GM21737 (cell line): Measurements from ENCODE around the gene KRTAP5-3.

Experiments used
- ATAC-seq: cut with Tn5 transposase; IDR thresholded peaks from one replicate; pipeline ENCODE4 v1.9.1; 2021; ENCODE audit warnings: mild to moderate bottlenecking, moderate library complexity; ENCODE audit not compliant: unreplicated experiment

The KRTAP5-3 gene

GRCh38 chr11:1643146-1643690 lies 35.0 kb upstream of the KRTAP5-3 start:
- ATAC-seq = no peak

- no peak for ATAC-seq
Observed at GRCh38 chr11:1642288-1643145, 34.3 kb upstream of the KRTAP5-3 start.

GRCh38 chr11:1641096-1641495 lies 32.8 kb upstream of the KRTAP5-3 start:
- ATAC-seq = no peak

- ATAC-seq = no peak
Observed at GRCh38 chr11:1640076-1640946, 32.0 kb upstream of the KRTAP5-3 start.

GRCh38 chr11:1639666-1640065 lies 31.4 kb upstream of the KRTAP5-3 start:
- no peak for ATAC-seq

- ATAC-seq = no peak
Observed at GRCh38 chr11:1639102-1639620, 30.9 kb upstream of the KRTAP5-3 start.

- ATAC-seq = no peak
Observed at GRCh38 chr11:1638344-1638743, 30.1 kb upstream of the KRTAP5-3 start.

- no peak for ATAC-seq
Observed at GRCh38 chr11:1637628-1638027, 29.4 kb upstream of the KRTAP5-3 start.

GRCh38 chr11:1636291-1636950 lies 28.2 kb upstream of the KRTAP5-3 start:
- ATAC-seq = no peak

- ATAC-seq = no peak
Observed at GRCh38 chr11:1633864-1634263, 25.6 kb upstream of the KRTAP5-3 start.

- ATAC-seq = no peak
Observed at GRCh38 chr11:1632053-1632714, 23.9 kb upstream of the KRTAP5-3 start.

- ATAC-seq = no peak
Observed at GRCh38 chr11:1631066-1631568, 22.9 kb upstream of the KRTAP5-3 start.

GRCh38 chr11:1630271-1630670 lies 22.0 kb upstream of the KRTAP5-3 start:
- ATAC-seq = no peak

GRCh38 chr11:1629326-1630185 lies 21.3 kb upstream of the KRTAP5-3 start, which contains the start of gene KRTAP5-5:
Gene KRTAP5-5 (plus strand): TSS chr11:1629775. CDS start chr11:1629841, 66 bp downstream.
- ATAC-seq = no peak

GRCh38 chr11:1628506-1629325 lies 20.5 kb upstream of the KRTAP5-3 start:
- no peak for ATAC-seq

GRCh38 chr11:1625541-1625940 lies 17.3 kb upstream of the KRTAP5-3 start:
- ATAC-seq = no peak

GRCh38 chr11:1624621-1625020 lies 16.4 kb upstream of the KRTAP5-3 start:
- ATAC-seq = no peak

GRCh38 chr11:1623716-1624115 lies 15.5 kb upstream of the KRTAP5-3 start:
- no peak for ATAC-seq
